Gastroesophageal sphincter (tissue), 4 donors: Measurements from ENCODE around the gene MALT1. TPM values are rescaled to one million over a fixed set of nuclear protein-coding genes. Genes with fewer than 3 reads are reported as not detected.
A peak's percentile ranks its signal among the peaks of the same experiment; 100 is the strongest.

Experiments used
- ATAC-seq: fragments of 150-250 bp; one replicate; pipeline ENCODE4 v1.9.1; 2016; ENCODE audit warnings: mild to moderate bottlenecking, moderate library complexity
- H3K27ac ChIP-seq, 4 donors: fragments of 200-600 bp; sonication (generic) in 3 of 4; 1 replicate in 3 of 4; 2 replicates in 1 of 4; pipeline ENCODE4 v1.5.1; 2016 to 2019
- H3K27me3 ChIP-seq: fragments of 200-600 bp; sonication (generic); one replicate; pipeline ENCODE4 v1.5.1; 2019
- H3K36me3 ChIP-seq, 2 donors: fragments of 200-600 bp; sonication (generic); one replicate each; pipeline ENCODE4 v1.5.1; 2019; ENCODE audit warnings: control low read depth in 1 of 2
- H3K4me1 ChIP-seq, 3 donors: fragments of 200-600 bp; sonication (generic); 1 replicate in 2 of 3; 2 replicates in 1 of 3; pipeline ENCODE4 v1.5.1; 2016 to 2019; ENCODE audit warnings: control low read depth in 2 of 3
- H3K4me3 ChIP-seq, 2 donors: fragments of 200-600 bp; sonication (generic); one replicate each; pipeline ENCODE4 v1.5.1; 2019; ENCODE audit warnings: mild to moderate bottlenecking in 1 of 2, moderate library complexity in 1 of 2
- H3K9me3 ChIP-seq, 3 donors: fragments of 200-600 bp; sonication (generic); one replicate each; pipeline ENCODE4 v1.5.1; 2017 to 2019; ENCODE audit warnings: control low read depth in 2 of 3
- CTCF ChIP-seq, 4 experiments: fragments of 200-600 bp in 2 of 4; fragments of 450-650 bp in 2 of 4; sonication (generic) in 1 of 4; IDR thresholded peaks; one replicate each; pipeline ENCODE4 v1.5.1; 2017 to 2019; ENCODE audit warnings: antibody characterized with exemption in 4 of 4, mild to moderate bottlenecking in 2 of 4, moderate library complexity in 2 of 4
- EP300 ChIP-seq: sonication (generic); formaldehyde crosslinking; IDR thresholded peaks from one replicate; pipeline ENCODE4 v1.6.1; 2017; ENCODE audit warnings: antibody characterized with exemption, mild to moderate bottlenecking
- POLR2A ChIP-seq, 2 donors: fragments of 450-650 bp; IDR thresholded peaks; one replicate each; pipeline ENCODE4 v1.6.1; 2017; ENCODE audit warnings: antibody characterized with exemption in 2 of 2, mild to moderate bottlenecking in 2 of 2, moderate library complexity in 1 of 2
- POLR2AphosphoS5 ChIP-seq: sonication (generic); formaldehyde crosslinking; IDR thresholded peaks from one replicate; pipeline ENCODE4 v1.6.1; 2017; ENCODE audit warnings: antibody characterized with exemption
- WGBS, 2 donors: methylation state at CpG; one replicate each; pipeline ENCODE4 v1.1.5; 2018; ENCODE audit warnings: low coverage in 1 of 2; 5-methylcytosine and 5-hydroxymethylcytosine counted together
- total RNA-seq, 4 donors: library from RNA; depleted of rRNA; stranded (reverse); fragments of >200 nt; gene quantifications; one replicate each; pipeline ENCODE4 v1.1.0, GENCODE V29; 2016

MALT1 gene
- total RNA-seq = 10 to 100 TPM; 19.4 to 26.6 (median 24.1) TPM

- H3K36me3 ChIP-seq = no peaks in the 10 kb centered on the region
Observed at GRCh38 chr18:58671111-58671631, at the start of gene MALT1. Gene MALT1 (plus strand): TSS chr18:58671465. CDS start chr18:58671644, 179 bp downstream.

GRCh38 chr18:58624011-58624410, 47.3 kb upstream of the MALT1 start:
- Histone ChIP-seq H3K9me3 (no peaks in the 10 kb centered on the region), H3K27me3 (no peaks in the 10 kb centered on the region), H3K4me1 (peaks cover 0 to 7% (median 0%) of the 10 kb centered on the region in 3 donors), H3K36me3 (no peaks in the 10 kb centered on the region), H3K4me3 (no peak overlapping the region), H3K27ac (no peak overlapping the region)
- WGBS, 2 donors = 95 to 100% methylated on average over 4 to 6 of the region's 6 CpGs
- no peak for ATAC-seq
- no peak for TF ChIP-seq CTCF (IDR thresholded peaks at IDR 0.05)
- no peak for TF ChIP-seq POLR2AphosphoS5
- TF ChIP-seq EP300 = no peak
- TF ChIP-seq POLR2A (IDR thresholded peaks at IDR 0.05) = no peak

More at GRCh38 chr18:58671111-58671631, at the start of gene MALT1:
- WGBS, 2 donors = no CpG with 5 or more reads among the region's 60 CpGs
- peak; percentile 94 for ATAC-seq
- Histone ChIP-seq H3K4me3 (peak within 1 kb of the TSS; percentile 63 to 98), H3K9me3 (no peaks in the 10 kb centered on the region), H3K4me1 (peaks cover 0 to 26% (median 10%) of the 10 kb centered on the region in 3 donors), H3K27me3 (peaks cover 13% of the 10 kb centered on the region), H3K27ac (peak within 1 kb of the TSS; percentile 77 to 98 (median 96))
- peak; percentile 85 to 86 for TF ChIP-seq POLR2A (IDR thresholded peaks at IDR 0.05)
- TF ChIP-seq POLR2AphosphoS5 = peak; percentile 78
- no peak for TF ChIP-seq EP300
- TF ChIP-seq CTCF (IDR thresholded peaks at IDR 0.05) = no peak

- no peak overlapping the region for H3K27ac ChIP-seq
- no peaks in the 10 kb centered on the region for H3K4me1 ChIP-seq
- no peak for ATAC-seq
- TF ChIP-seq EP300 (no peak), CTCF (IDR thresholded peaks at IDR 0.05) (no peak), POLR2AphosphoS5 (no peak), POLR2A (IDR thresholded peaks at IDR 0.05) (no peak)
- no peaks in the 10 kb centered on the region for H3K36me3 ChIP-seq
- no peaks in the 10 kb centered on the region for H3K27me3 ChIP-seq
- no peak overlapping the region for H3K4me3 ChIP-seq
- 87% methylated on average over 9 of the region's 10 CpGs; no CpG with 5 or more reads in 1 of the 2 donors for WGBS, 2 donors
- no peaks in the 10 kb centered on the region for H3K9me3 ChIP-seq
Observed at GRCh38 chr18:58625839-58626238, 45.4 kb upstream of the MALT1 start.

GRCh38 chr18:58630071-58630470, 41.2 kb upstream of the MALT1 start:
- TF ChIP-seq POLR2AphosphoS5 = no peak
- no peak for TF ChIP-seq EP300
- no peak for TF ChIP-seq CTCF (IDR thresholded peaks at IDR 0.05)
- TF ChIP-seq POLR2A (IDR thresholded peaks at IDR 0.05) = no peak
- no peak for ATAC-seq
- H3K36me3 ChIP-seq = no peaks in the 10 kb centered on the region
- no peaks in the 10 kb centered on the region for H3K4me1 ChIP-seq
- no peak overlapping the region for H3K4me3 ChIP-seq
- H3K9me3 ChIP-seq = no peaks in the 10 kb centered on the region
- no peaks in the 10 kb centered on the region for H3K27me3 ChIP-seq
- H3K27ac ChIP-seq = no peak overlapping the region
- 93 to 96% methylated on average over 2 of the region's 2 CpGs for WGBS, 2 donors

- 79 to 82% methylated on average over 4 to 5 of the region's 5 CpGs for WGBS, 2 donors
Observed at GRCh38 chr18:58631301-58631700, 40.0 kb upstream of the MALT1 start.

More at GRCh38 chr18:58631301-58631700, 40.0 kb upstream of the MALT1 start:
- Histone ChIP-seq H3K4me3 (no peak overlapping the region), H3K9me3 (no peaks in the 10 kb centered on the region), H3K36me3 (no peaks in the 10 kb centered on the region), H3K27me3 (no peaks in the 10 kb centered on the region), H3K4me1 (no peaks in the 10 kb centered on the region), H3K27ac (no peak overlapping the region)
- no peak for ATAC-seq
- TF ChIP-seq CTCF (IDR thresholded peaks at IDR 0.05) = no peak
- no peak for TF ChIP-seq EP300
- TF ChIP-seq POLR2A (IDR thresholded peaks at IDR 0.05) = no peak
- TF ChIP-seq POLR2AphosphoS5 = no peak
